CD4-positive, alpha-beta T cell treated with Interleukin-17A for 1 hour (primary cell): Measurements from ENCODE around the gene PATJ.
"Not testable (repeated sequence)": the region's sequence is repeated elsewhere in the genome, so short reads cannot be mapped to it uniquely, and the experiment has no call there.

ENCODE experiments used
- DNase-seq: peaks from one replicate; pipeline ENCODE4 v3.0.0-alpha.2; 2020

The PATJ gene

GRCh38 chr1:61887931-61888564 is 145.8 kb downstream of the PATJ start:
- DNase-seq: no peak

- no peak for DNase-seq
Observed at GRCh38 chr1:61888808-61889207, 146.5 kb downstream of the PATJ start.

- not testable (repeated sequence) for DNase-seq
Observed at GRCh38 chr1:61890435-61890834, 148.2 kb downstream of the PATJ start.

- DNase-seq: no peak
Observed at GRCh38 chr1:61892977-61893376, 150.7 kb downstream of the PATJ start.

DNA sequence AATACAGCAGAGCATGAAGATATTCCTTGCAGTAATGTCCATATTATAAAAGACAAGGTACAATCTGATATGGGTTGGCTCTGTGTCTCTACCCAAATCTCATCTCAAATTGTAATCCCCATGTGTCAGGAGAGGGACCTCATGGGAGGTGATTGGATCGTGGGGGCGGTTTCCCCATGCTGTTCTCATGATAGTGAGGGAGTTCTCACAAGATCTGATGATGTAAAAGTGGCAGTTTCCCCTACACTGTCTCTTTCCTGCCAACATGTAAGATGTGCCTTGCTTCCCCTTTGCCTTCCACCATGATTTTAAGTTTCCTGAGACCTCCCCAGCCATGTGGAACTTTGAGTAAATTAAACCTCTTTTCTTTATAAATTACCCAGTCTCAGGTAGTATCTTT is 152.0 kb downstream of the PATJ start:
- not testable (repeated sequence) for DNase-seq

- DNase-seq: no peak
Observed at GRCh38 chr1:61895175-61895574, 152.9 kb downstream of the PATJ start.

DNA sequence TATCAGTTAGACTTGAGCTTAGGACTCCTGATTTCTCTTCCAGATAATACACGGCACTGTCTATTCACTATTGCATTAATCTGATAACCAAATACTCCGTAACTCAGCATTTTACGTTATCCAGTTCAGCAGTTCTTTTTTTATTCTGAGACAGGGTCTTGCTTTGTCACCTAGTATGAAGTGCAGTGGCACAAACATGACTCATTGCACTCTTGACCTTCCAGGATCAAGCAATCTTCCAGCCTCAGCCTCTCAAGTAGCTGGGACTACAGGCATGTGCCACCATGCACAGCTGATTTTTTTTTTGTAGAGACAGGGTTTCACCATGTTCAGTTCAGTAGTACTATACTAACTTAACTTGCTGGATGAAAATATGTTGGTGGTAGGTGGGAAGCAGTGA is 156.4 kb downstream of the PATJ start:
- DNase-seq: no peak

- DNase-seq: no peak
Observed at GRCh38 chr1:61904354-61904753, 162.1 kb downstream of the PATJ start.

DNA sequence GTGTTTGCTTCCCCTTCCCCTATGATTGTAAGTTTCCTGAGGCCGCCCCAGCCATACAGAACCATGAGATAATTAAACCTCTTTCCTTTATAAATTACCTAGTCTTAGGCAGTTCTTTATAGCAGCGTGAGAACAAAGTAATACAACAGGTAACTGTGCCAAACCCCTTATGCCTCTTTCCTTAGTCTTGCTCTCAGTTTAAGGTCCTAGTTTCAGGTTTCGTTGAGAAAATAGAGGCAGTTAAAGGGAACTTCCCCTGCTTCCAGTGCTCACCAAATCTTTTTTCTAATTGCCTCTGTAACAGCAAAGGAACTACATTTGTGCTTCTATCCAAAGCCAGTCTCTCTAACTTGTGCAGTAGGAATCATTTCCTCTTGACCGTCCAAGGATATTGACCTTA is 164.8 kb downstream of the PATJ start:
- no peak for DNase-seq

- DNase-seq: no peak
Observed at GRCh38 chr1:61910035-61910434, 167.8 kb downstream of the PATJ start.

DNA sequence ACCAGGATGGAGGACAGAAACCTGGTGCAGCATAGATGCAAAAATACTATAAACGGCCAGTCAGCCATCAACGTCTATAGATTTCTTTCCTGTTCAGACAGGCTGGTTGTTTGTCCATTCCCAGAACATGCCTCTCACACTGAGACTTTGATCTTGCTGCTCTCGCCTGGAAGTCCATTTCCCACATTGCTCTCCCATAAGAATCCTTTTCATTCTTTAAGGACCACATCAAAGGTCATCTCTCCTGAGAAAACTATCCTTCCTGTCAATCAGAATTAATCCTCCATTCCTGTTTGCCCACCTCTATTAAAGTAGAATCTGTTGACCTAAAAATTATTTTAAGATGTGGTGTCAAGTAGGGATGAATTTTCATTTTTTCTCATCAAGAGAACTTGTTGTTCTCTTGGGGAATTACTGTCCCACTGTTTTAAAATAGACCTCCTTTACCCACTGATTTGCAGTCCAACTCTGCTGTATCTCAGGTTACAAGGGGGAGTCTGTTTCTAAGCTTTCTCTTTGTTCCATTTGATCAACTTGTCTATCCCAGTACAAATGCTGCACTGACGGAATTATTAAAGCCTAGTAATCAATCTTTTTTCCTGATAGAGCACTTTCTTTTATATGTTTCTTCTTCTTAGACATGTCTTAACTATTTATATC is 172.7 kb downstream of the PATJ start:
- no peak for DNase-seq

DNA sequence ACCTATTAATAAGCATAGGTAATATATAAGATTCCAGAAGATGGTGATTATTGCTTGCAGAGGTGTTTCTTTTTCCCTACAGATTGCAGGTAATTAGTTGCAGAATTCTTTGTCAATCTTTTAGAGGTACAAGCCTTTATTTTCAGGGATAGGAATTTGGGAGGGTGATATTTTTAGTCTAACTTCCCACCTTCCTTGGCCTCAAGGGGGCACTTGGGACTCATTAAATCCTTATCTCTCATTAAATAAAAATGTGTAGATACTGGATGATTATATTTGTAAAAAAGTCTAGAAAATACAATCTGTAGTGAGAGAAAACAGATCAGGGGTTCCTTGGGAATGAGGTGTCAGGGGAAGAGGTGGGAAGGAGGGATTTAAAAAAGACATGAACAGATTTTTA is 179.2 kb downstream of the PATJ start:
- DNase-seq: no peak

GRCh38 chr1:61922950-61923480 is 180.7 kb downstream of the PATJ start:
- DNase-seq: no peak

- no peak for DNase-seq
Observed at GRCh38 chr1:61925591-61926298, 183.5 kb downstream of the PATJ start.

DNA sequence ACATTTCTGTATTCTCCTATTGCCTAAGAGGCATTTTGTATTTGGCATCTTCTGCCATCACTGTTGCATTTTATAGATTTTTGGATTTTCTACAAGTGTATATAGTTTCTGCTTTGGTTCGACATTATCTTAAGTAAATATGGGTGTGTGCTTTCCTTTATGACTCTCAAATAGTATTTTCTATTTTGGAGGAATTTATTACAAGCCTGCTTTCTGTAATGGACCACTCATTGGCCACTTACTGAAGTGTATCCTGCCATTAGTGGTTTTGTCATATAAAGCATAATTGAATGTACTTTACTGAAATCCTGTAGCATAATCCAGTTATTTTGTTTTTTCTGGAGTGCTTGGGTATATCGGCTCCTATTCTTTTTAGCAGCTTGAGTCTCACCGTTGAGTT is 184.3 kb downstream of the PATJ start:
- DNase-seq: no peak

GRCh38 chr1:61930116-61930645 is 187.9 kb downstream of the PATJ start:
- DNase-seq: no peak

- DNase-seq: no peak
Observed at GRCh38 chr1:61931587-61932279, 189.5 kb downstream of the PATJ start.

- DNase-seq: no peak
Observed at GRCh38 chr1:61935516-61935915, 193.2 kb downstream of the PATJ start.

- DNase-seq: no peak
Observed at GRCh38 chr1:61936839-61937238, 194.6 kb downstream of the PATJ start.

DNA sequence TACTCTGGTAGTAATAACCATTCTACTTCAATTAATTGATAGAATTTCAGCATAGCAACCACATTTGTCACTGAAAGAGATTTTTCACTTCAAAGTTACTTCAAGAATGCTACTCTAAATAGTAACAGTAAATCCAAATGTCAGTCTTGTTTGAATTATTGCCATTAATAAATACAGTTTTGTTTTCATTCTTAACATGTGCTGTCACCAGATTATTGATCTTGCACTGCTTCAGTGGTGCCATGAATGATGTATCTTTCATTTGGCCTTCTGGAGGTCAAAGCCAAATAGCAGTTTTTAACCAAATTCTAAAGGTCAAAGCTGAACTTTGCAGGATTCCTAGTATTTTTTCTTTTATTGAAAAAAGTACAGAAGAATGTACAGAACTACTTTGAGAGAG is 199.5 kb downstream of the PATJ start:
- no peak for DNase-seq

DNA sequence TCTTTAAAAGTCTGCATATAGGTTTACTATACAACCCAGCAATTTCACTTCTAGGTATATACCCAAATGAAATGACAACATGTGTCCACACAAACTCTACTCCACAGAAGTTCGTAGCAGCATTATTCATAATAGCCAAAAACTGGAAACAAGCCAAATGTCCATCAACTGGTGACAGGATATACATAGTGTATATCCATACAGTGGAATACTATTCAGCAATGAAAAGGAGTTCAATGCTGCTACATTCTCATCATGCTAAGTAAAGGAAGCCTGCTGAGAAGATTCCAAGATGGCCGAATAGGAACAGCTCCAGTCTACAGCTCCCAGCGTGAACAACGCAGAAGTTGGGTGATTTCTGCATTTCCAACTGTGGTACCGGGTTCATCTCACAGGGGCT is 200.6 kb downstream of the PATJ start:
- DNase-seq: no peak

- DNase-seq: not testable (repeated sequence)
Observed at GRCh38 chr1:61948685-61949084, 206.4 kb downstream of the PATJ start.

- DNase-seq: no peak
Observed at GRCh38 chr1:61950418-61950817, 208.1 kb downstream of the PATJ start.
